Activated CD4-positive, alpha-beta T cell treated with anti-CD3 and anti-CD28 coated beads, Interleukin-2, amount 10 ng/mL, durations not matched to agents 7 days and 5 days (primary cell): ENCODE measurements around the gene ADAMTS7. TPM values are rescaled to one million over a fixed set of nuclear protein-coding genes. Genes with fewer than 3 reads are reported as not detected.
"Not testable (repeated sequence)": the region's sequence is repeated elsewhere in the genome, so short reads cannot be mapped to it uniquely, and the experiment has no call there.

Experiments
- CTCF ChIA-PET: fragments of 350-600 bp; sonication (Branson Sonifier 250); formaldehyde crosslinking; loops from one replicate; lab custom pipeline; 2021; ENCODE audit warnings: antibody characterized with exemption; lab: Charles Lee
- POLR2A ChIA-PET: fragments of 350-600 bp; sonication (Branson Sonifier 250); formaldehyde crosslinking; loops from one replicate; lab custom pipeline; 2021; ENCODE audit warnings: antibody characterized with exemption; lab: Charles Lee
- DNase-seq: peaks from one replicate; pipeline ENCODE4 v3.0.0-alpha.2; 2020
- H3K27ac Mint-ChIP-seq: one replicate; pipeline ENCODE4 v1.8.0; 2021; ENCODE audit warnings: mild to moderate bottlenecking, moderate library complexity, mixed read lengths
- H3K27me3 Mint-ChIP-seq: one replicate; pipeline ENCODE4 v1.8.0; 2021; ENCODE audit warnings: mixed read lengths
- H3K36me3 Mint-ChIP-seq: one replicate; pipeline ENCODE4 v1.8.0; 2021; ENCODE audit warnings: low read depth, mixed read lengths
- H3K4me1 Mint-ChIP-seq: one replicate; pipeline ENCODE4 v1.8.0; 2021; ENCODE audit warnings: mixed read lengths
- H3K4me3 Mint-ChIP-seq: one replicate; pipeline ENCODE4 v1.8.0; 2021; ENCODE audit warnings: mild to moderate bottlenecking, moderate library complexity, mixed read lengths
- H3K9me3 Mint-ChIP-seq: one replicate; pipeline ENCODE4 v1.8.0; 2021; ENCODE audit warnings: mixed read lengths
- total RNA-seq, 2 experiments: library from RNA; stranded (reverse); gene quantifications; one replicate each; pipeline ENCODE4 v1.2.3, GENCODE V29; 2021

Gene ADAMTS7
- total RNA-seq, 2 experiments from 2014 or later, result 0.10 to 0.12 TPM

DNA sequence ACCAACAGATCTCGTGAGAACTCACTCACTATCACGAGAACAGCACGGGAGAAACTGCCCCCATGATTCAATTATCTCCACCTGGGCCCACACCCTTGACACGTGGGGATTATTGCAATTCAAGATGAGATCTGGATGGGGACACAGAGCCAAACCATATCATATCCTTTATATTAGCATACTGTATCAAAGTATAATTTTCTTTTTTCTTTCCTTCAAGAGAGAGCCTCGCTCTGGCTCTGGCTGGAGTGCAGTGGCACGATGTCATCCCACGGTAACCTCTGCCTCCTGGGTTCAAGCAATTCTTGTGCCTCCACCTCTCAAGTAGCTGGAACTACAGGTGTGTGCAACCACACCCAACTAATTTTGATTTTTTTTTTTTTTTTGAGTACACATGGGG lies 63.4 kb downstream of the ADAMTS7 start:
- POLR2A ChIA-PET, DNase-seq: not testable (repeated sequence)

DNA sequence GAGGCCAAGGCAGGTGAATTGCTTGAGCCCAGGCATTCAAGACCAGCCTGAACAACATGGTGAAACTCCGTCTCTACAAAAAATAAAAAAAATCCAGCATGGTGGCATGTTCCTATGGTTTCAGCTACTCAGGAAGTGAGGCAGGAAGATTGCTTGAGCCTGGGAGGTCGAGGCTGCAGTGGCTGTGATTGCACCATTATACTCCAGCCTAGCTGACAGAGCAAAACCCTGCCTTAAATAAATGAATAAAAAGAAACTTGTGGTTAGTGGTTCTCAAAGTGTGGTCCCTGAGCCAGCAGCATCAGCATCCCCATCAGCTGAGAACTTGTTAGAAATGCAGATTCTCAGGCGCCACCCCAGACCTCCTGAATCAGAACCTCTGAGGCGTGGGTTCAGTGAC lies 69.6 kb downstream of the ADAMTS7 start:
- H3K27ac Mint-ChIP-seq, H3K4me3 Mint-ChIP-seq, H3K36me3 Mint-ChIP-seq, POLR2A ChIA-PET, H3K4me1 Mint-ChIP-seq, H3K27me3 Mint-ChIP-seq, DNase-seq, H3K9me3 Mint-ChIP-seq: not testable (repeated sequence)
- CTCF ChIA-PET, result interaction anchor here (1.6 kb wide), 1 partner anchor 69 kb away, joined by 3 read pairs; the partner anchor contains the start of gene ADAMTS7

More for the DNA sequence above, 63.4 kb downstream of the ADAMTS7 start:
- H3K36me3 Mint-ChIP-seq, H3K4me3 Mint-ChIP-seq, H3K9me3 Mint-ChIP-seq, H3K4me1 Mint-ChIP-seq, CTCF ChIA-PET, H3K27me3 Mint-ChIP-seq, H3K27ac Mint-ChIP-seq: not testable (repeated sequence)

DNA sequence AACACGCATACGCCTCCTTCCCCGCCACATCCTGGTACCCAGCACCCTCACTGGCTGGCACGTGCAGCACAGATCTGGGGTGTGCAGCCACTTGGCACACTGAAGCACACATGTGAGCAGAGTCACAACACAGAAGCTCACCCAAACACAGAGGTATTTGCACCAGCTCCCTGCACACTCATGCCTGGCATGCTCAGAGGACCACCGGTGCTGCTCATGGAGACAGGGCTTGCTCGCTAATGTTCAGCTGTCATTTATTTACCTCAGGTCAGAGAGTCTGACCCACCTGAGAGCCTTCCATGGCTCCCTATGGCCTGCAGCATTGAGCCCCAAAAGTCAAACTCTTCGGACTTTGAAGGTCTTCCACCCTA lies 70.4 kb downstream of the ADAMTS7 start:
- no peak for DNase-seq
- CTCF ChIA-PET, result interaction anchor here (1.0 to 1.6 kb wide), 3 partner anchors 10 to 126 kb away, joined by 3 to 4 read pairs (median 3); partner anchors contain the start of gene ADAMTS7
- H3K4me1 Mint-ChIP-seq, result peaks cover 6% of the 10 kb centered on the region

DNA sequence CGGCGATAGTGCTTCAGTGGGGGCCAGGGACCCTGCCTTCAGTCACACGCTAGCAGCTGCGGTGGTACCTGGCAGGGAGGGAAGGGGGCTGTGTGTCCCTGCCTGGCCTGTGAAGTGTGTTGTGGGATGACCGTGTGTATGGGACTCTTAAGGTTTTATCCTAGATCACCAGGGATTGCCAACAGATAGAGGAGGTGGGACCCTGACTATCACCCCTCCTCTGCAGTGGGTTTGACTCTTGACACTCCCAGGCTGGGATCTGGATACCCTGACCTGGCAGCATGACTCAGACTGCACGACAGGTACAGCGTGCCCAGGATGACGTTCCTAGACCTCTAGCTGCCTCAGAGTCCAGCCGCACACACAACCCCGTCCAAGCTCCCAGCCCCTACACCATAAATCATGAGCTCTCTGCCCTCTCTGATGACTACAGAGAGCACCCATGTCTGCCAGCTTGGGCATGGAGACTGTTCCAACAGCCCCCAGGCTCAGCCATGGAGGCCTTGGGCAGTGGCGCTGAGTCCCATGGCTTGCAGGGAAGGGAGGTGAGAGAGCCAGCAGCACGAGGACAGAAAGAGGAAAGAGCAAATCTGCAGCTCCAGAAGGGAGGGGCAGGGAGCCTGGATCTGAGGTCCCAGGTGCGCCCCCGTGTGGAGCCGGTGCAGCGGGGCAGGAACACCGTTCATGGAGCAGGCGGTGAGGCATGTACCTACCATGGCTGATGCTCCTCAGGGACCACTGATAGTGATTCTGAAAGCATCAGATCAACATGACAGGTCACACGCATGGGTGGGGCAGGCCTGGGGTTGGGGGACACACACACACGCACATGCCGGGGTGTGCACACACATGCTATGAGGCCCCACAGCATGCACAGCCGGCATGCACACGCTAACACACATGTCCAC lies 71.0 kb downstream of the ADAMTS7 start:
- H3K9me3 Mint-ChIP-seq, result no peaks in the 10 kb centered on the region
- H3K27me3 Mint-ChIP-seq, result peaks cover 3% of the 10 kb centered on the region
- H3K27ac Mint-ChIP-seq, result no peak overlapping the region

More for the DNA sequence above, 70.4 kb downstream of the ADAMTS7 start:
- Mint-ChIP-seq H3K4me3 (no peak overlapping the region), H3K27me3 (peaks cover 3% of the 10 kb centered on the region), H3K9me3 (no peaks in the 10 kb centered on the region), H3K27ac (no peak overlapping the region), H3K36me3 (no peaks in the 10 kb centered on the region)
- POLR2A ChIA-PET, result no interaction called here

DNA sequence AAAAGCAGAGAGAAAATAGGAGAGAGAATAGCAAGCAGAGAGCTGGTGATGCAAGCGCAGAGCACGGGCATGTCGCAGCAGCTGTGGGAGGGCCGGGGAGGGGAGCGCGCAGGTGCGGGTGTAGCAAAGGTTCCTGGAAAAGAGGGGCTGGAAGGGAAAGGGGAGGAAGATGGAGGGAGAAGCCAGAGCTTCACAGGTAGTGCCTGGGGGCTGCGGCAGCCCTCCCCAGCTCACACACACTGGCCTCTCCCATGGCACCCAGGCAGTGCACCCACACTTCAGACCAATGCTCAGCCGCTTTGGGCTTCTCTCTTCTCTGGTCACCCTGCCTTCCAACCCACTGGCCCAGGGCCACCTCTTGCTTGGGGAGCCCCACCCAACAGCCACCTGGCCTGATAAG lies 72.1 kb downstream of the ADAMTS7 start:
- no peaks in the 10 kb centered on the region for H3K36me3 Mint-ChIP-seq
- ChIA-PET POLR2A (no interaction called here), CTCF (interaction anchor here (0.6 to 1.2 kb wide), 2 partner anchors 29 to 99 kb away, joined by 3 read pairs; no protein-coding TSS in a partner anchor)
- no peak overlapping the region for H3K4me3 Mint-ChIP-seq
- H3K9me3 Mint-ChIP-seq, result no peaks in the 10 kb centered on the region
- no peak for DNase-seq
- H3K27me3 Mint-ChIP-seq, result peaks cover 9% of the 10 kb centered on the region
- peaks cover 6% of the 10 kb centered on the region for H3K4me1 Mint-ChIP-seq
- H3K27ac Mint-ChIP-seq, result no peak overlapping the region

More for the DNA sequence above, 71.0 kb downstream of the ADAMTS7 start:
- peaks cover 6% of the 10 kb centered on the region for H3K4me1 Mint-ChIP-seq
- DNase-seq, result peak; percentile 73
- H3K36me3 Mint-ChIP-seq, result no peaks in the 10 kb centered on the region
- no peak overlapping the region for H3K4me3 Mint-ChIP-seq
- ChIA-PET POLR2A (no interaction called here), CTCF (interaction anchor here (0.6 to 1.6 kb wide), 5 partner anchors 10 to 125 kb away, joined by 3 to 4 read pairs (median 3); partner anchors contain the start of gene ADAMTS7)

DNA sequence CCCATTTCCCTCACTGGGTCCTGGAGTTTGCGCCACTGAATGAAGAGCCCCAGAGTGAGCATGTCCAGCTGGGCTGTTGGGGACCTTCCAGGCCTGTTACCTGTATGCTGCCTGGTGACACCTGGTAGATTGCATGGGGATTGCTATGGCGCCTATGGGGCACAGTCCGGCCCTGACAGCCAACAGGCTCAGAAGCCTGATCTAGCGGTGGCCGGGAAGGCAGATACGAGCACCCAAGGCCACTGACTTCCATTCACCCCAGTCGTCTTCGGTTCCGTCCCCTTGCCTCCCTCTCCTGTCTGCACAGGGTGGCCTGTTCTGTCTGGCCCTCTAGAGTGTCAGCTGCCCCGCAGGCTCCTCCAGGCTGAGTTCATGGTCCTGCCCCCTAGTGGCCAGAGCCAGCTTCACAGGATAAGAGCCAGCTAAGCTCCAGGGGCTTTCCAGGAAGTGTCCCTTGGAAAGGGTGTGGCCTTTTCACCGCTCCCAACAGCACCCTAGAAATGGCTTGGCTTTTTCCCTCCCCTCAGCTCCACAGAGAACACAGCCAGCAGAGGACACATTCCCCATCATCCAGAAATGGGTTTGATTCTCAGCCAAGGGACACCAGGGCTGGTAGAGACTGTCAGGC lies 73.2 kb downstream of the ADAMTS7 start:
- Mint-ChIP-seq H3K27me3 (peaks cover 17% of the 10 kb centered on the region), H3K27ac (peak overlapping the region; percentile 54)
- H3K36me3 Mint-ChIP-seq, POLR2A ChIA-PET, H3K4me1 Mint-ChIP-seq, H3K4me3 Mint-ChIP-seq, H3K9me3 Mint-ChIP-seq: not testable (repeated sequence)
- DNase-seq, result peak; percentile 67
- CTCF ChIA-PET, result interaction anchor here (0.7 to 0.8 kb wide), 2 partner anchors 53 to 64 kb away, joined by 3 read pairs; no protein-coding TSS in a partner anchor

DNA sequence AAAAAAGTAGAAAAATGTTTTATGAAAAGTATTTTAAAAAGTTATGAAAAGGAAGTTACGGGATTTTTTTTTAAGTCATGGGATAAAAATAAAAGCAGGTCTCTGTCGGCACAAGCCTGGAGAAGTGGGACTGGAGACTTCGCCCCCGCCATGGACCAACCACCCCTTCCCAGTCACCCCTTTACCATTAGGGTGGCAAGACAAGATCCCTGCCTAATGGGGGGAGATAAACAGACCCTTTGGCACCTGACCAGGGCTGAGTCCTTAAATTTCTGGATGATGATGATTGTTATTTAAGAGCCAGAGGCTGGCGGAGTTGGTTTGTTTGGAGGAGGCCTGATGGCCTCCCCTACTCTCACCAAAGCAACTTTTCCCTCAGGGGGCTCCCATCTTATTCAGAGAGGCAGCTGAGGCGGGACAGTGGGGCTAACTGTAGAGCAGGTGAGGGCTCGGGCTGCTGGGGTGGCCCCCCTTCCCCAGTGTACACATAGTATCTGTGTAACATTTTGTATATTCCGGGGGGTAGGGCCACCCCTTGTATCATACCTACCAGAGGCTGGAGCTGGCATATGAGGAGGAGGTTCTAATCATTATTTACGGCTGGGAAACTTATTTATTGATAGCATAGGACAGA lies 74.0 kb downstream of the ADAMTS7 start:
- Mint-ChIP-seq H3K4me3 (no peak overlapping the region), H3K9me3 (no peaks in the 10 kb centered on the region), H3K4me1 (peaks cover 6% of the 10 kb centered on the region), H3K27ac (no peak overlapping the region), H3K36me3 (no peaks in the 10 kb centered on the region), H3K27me3 (peaks cover 17% of the 10 kb centered on the region)
- no peak for DNase-seq
- ChIA-PET POLR2A (no interaction called here), CTCF (interaction anchor here (0.8 kb wide), 1 partner anchor 52 kb away, joined by 3 read pairs; no protein-coding TSS in a partner anchor)

DNA sequence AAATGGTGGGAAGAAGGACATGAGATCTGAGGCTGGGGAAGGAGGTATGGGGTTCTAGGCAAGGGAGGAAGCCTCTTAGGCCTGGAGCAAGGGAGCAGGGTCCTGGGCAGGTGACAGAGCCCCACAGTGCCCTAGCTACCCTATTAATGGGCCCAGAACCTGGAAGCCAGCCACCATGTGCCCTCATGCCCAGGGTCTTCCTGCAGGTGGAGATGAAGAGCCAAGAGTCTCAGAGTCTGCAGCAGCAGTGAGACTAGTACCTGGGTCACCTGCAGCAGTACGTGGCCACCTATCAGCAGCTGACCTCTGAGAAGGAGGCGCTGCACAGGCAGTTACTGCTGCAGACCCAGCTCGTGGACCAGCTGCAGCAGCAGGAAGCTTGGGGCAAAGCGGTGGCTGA lies 75.0 kb downstream of the ADAMTS7 start:
- H3K36me3 Mint-ChIP-seq, H3K4me3 Mint-ChIP-seq, H3K4me1 Mint-ChIP-seq, DNase-seq, H3K27ac Mint-ChIP-seq, CTCF ChIA-PET, H3K9me3 Mint-ChIP-seq, POLR2A ChIA-PET: not testable (repeated sequence)
- peaks cover 17% of the 10 kb centered on the region for H3K27me3 Mint-ChIP-seq

DNA sequence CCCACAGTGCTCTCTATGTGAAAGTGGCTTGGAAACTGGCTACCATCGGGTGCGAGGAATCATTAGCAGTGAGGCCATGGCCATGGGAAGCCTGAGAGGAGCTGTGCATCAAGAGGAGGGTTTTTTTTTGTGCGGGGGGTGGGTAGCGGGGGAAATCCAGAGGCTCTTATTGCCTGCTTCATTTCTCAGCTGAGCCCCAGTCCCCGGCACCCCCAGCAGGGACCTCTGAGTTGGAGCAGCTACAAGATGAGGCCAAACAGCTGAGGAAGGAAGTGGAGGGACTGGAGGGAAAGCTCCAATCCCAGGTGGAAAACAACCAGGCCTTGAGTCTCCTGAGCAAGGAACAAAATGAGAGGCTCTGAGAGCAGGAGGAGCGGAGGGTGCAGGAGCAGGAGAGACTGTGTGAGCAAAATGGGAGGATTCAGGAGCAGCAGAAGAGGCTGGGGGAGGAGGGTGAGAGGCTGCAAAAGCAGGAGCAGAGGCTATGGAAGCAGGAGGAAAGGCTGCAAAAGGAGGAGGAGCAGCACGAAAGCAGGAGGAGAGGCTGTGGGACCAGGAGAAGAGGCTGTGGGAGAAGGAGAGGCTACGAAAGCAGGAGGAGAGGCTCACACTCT lies 76.7 kb downstream of the ADAMTS7 start:
- Mint-ChIP-seq H3K4me3 (no peak overlapping the region), H3K36me3 (no peaks in the 10 kb centered on the region), H3K9me3 (no peaks in the 10 kb centered on the region), H3K27ac (no peak overlapping the region), H3K27me3 (peaks cover 19% of the 10 kb centered on the region), H3K4me1 (peaks cover 2% of the 10 kb centered on the region)
- ChIA-PET CTCF (interaction anchor here (0.8 kb wide), 1 partner anchor 95 kb away, joined by 5 read pairs; no protein-coding TSS in a partner anchor), POLR2A (no interaction called here)
- DNase-seq, result no peak

DNA sequence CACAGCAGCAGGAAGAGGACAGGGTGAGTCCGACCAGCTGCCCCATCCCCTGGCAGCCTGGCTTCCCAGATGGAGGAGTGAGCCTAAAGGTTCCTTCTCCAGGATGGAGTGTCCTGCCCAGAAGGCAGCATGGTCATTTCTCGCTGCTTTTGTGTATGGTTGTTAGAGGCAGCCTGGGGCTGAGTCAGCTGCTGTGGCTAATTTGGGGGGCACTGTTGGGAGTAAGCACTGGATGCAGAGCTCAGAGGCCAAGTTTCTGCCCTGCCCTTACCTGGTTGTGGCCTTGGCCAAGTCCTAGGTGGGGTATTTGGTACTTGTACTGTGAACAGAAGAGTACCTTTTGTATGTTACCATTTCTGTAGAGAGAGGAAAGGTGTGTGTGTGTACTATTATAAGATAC lies 78.6 kb downstream of the ADAMTS7 start:
- no peaks in the 10 kb centered on the region for H3K9me3 Mint-ChIP-seq
- DNase-seq, result no peak
- no peaks in the 10 kb centered on the region for H3K4me1 Mint-ChIP-seq
- H3K36me3 Mint-ChIP-seq, result no peaks in the 10 kb centered on the region
- H3K27ac Mint-ChIP-seq, result no peak overlapping the region
- CTCF ChIA-PET, result no interaction called here
- peaks cover 16% of the 10 kb centered on the region for H3K27me3 Mint-ChIP-seq
- no peak overlapping the region for H3K4me3 Mint-ChIP-seq
- POLR2A ChIA-PET, result no interaction called here

DNA sequence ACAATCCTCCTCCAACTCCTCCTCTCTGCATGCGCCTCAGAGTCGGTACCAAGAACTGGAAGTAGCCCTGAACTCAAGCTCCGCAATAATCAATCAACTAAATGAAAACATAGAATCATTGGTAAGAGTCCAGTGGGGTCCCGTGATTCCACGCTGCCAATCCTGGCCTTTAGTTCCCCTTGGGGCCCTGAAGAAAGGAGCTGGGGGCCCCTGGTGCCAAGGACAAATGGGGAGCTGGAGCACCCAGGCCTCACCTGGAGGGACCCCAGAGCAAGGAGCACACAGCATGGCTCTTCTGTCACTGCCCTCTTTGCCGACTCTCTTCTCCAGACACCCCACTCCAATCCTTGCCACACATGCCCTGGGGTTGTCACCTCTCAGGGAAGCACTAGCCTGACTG lies 80.3 kb downstream of the ADAMTS7 start:
- no peaks in the 10 kb centered on the region for H3K4me1 Mint-ChIP-seq
- H3K9me3 Mint-ChIP-seq, result no peaks in the 10 kb centered on the region
- peaks cover 16% of the 10 kb centered on the region for H3K27me3 Mint-ChIP-seq
- no peak overlapping the region for H3K27ac Mint-ChIP-seq
- no peak overlapping the region for H3K4me3 Mint-ChIP-seq
- H3K36me3 Mint-ChIP-seq, result no peaks in the 10 kb centered on the region
- POLR2A ChIA-PET, result no interaction called here
- CTCF ChIA-PET, result no interaction called here
- no peak for DNase-seq

DNA sequence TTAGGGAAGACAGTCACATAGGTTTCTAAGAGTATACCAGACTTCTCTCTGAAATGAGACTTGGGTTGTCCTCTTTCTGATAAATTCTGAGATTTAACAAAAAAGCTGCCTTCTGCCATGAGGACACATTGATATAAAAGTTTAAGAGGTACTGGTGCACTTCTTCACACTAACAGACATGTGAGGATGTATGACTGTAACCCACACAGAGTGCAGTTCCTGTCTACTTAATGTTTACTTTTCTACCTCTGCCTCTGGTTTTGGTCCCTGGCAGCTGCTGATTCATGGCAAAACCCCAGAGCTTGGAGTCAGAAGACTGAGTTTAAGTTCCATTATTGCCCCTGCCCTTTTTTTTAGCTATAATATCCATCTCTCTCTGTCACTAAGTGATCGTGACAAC lies 82.8 kb downstream of the ADAMTS7 start:
- H3K4me3 Mint-ChIP-seq, DNase-seq, H3K36me3 Mint-ChIP-seq, H3K27ac Mint-ChIP-seq, H3K9me3 Mint-ChIP-seq, POLR2A ChIA-PET, H3K27me3 Mint-ChIP-seq, H3K4me1 Mint-ChIP-seq: not testable (repeated sequence)
- CTCF ChIA-PET, result interaction anchor here (1.3 kb wide), 1 partner anchor 124 kb away, joined by 3 read pairs; no protein-coding TSS in a partner anchor
